Endothelial cell of umbilical vein (primary cell): Measurements from ENCODE around the gene PRR15L.

Source experiments
- CTCF ChIP-seq, 2 donors: IDR thresholded peaks; 1 replicate in 1 of 2; 2 replicates in 1 of 2; pipeline ENCODE4 v1.5.1; 2011; ENCODE audit warnings: low read length in 2 of 2, mild to moderate bottlenecking in 2 of 2, moderate library complexity in 2 of 2, control low read depth in 1 of 2, inconsistent platforms in 1 of 2, low read depth in 1 of 2; ENCODE audit not compliant: insufficient read depth in 1 of 2; ENCODE audit errors: extremely low read depth in 1 of 2
- JUN ChIP-seq: IDR thresholded peaks from 2 replicates; pipeline ENCODE4 v1.6.1; 2011; ENCODE audit warnings: borderline replicate concordance, low read depth; ENCODE audit not compliant: insufficient read length, insufficient read depth

- TF ChIP-seq CTCF (IDR thresholded peaks at IDR 0.05; ENCODE audit: extremely low read depth in 1 of 2, insufficient read depth in 1 of 2, low read depth in 1 of 2, low read length in 2 of 2) (no peak), JUN (no peak)
Observed at GRCh38 chr17:47957591-47958490, at the start of gene PRR15L.
